Sigmoid colon (tissue), 7 donors: ENCODE results near the gene CNPY4. TPM values are rescaled to one million over a fixed set of nuclear protein-coding genes. Genes with fewer than 3 reads are reported as not detected.

Experiments used
- DNase-seq: peaks from one replicate; pipeline ENCODE4 v3.0.0-alpha.2; 2019
- H3K27ac ChIP-seq, 4 donors: fragments of 200-600 bp; sonication (generic); one replicate each; pipeline ENCODE4 v1.5.1; 2016 to 2019; ENCODE audit warnings: mild to moderate bottlenecking in 1 of 4
- H3K27me3 ChIP-seq, 3 donors: fragments of 200-600 bp; sonication (generic); one replicate each; pipeline ENCODE4 v1.5.1; 2019; ENCODE audit warnings: mild to moderate bottlenecking in 1 of 3
- H3K36me3 ChIP-seq, 4 donors: fragments of 200-600 bp; sonication (generic); one replicate each; pipeline ENCODE4 v1.5.1; 2016 to 2019
- H3K4me1 ChIP-seq, 4 donors: fragments of 200-600 bp; sonication (generic); one replicate each; pipeline ENCODE4 v1.5.1; 2017 to 2019
- H3K4me3 ChIP-seq, 4 donors: fragments of 200-600 bp; sonication (generic); one replicate each; pipeline ENCODE4 v1.5.1; 2017 to 2019; ENCODE audit warnings: mild to moderate bottlenecking in 2 of 4, moderate library complexity in 1 of 4
- H3K9me3 ChIP-seq, 4 donors: fragments of 200-600 bp in 3 of 4; sonication (generic) in 3 of 4; one replicate each; pipeline versions ENCODE4 v1.5.1 to v1.6.1; 2013 to 2019
- EP300 ChIP-seq, 4 donors: sonication (generic); formaldehyde crosslinking; IDR thresholded peaks; one replicate each; pipeline ENCODE4 v1.6.1; 2017; ENCODE audit warnings: antibody characterized with exemption in 4 of 4
- POLR2A ChIP-seq, 2 donors: fragments of 450-650 bp; IDR thresholded peaks; one replicate each; pipeline ENCODE4 v1.6.1; 2016; ENCODE audit warnings: antibody characterized with exemption in 2 of 2, mild to moderate bottlenecking in 2 of 2, moderate library complexity in 2 of 2
- POLR2AphosphoS5 ChIP-seq, 4 donors: sonication (generic); formaldehyde crosslinking; IDR thresholded peaks; one replicate each; pipeline ENCODE4 v1.6.1; 2017; ENCODE audit warnings: antibody characterized with exemption in 4 of 4
- WGBS, 2 donors: extraction: QIAGEN DNeasy Blood & Tissue Kit; methylation state at CpG; one replicate each; pipeline ENCODE4 v1.1.7; 2013; 5-methylcytosine and 5-hydroxymethylcytosine counted together
- intact Hi-C: fragments of 100-400 bp; cut with DNase I; formaldehyde crosslinking; loops from one replicate; pipeline ENCODE4 v1.15.1; 2023
- polyA plus RNA-seq, 3 donors: library from polyadenylated mRNA; stranded (reverse); fragments of 200-250 nt; gene quantifications; one replicate each; pipeline ENCODE4 v1.2.3, GENCODE V29; 2013
- total RNA-seq, 4 donors: library from RNA; depleted of rRNA; stranded (reverse); fragments of >200 nt; gene quantifications; one replicate each; pipeline ENCODE4 v1.1.0, GENCODE V29; 2016
- TF ChIP-seq, protein P1 (sequence below), 4 experiments: fragments of 450-650 bp in 3 of 4; fragments of 200-600 bp in 1 of 4; IDR thresholded peaks; one replicate each; pipeline ENCODE4 v1.5.1; 2016 to 2019; ENCODE audit warnings: antibody characterized with exemption in 4 of 4, mild to moderate bottlenecking in 3 of 4, moderate library complexity in 2 of 4
- donor health status: healthy with polysubstance abuse.
- donor health status: Bipolar disorder and iron deficiency.
- donor health status: healthy.

Gene CNPY4
- total and polyA plus RNA-seq, 7 donors: 4.4 to 26.6 (median 14.2) TPM

GRCh38 chr7:100099452-100099851 is 20.0 kb upstream of the CNPY4 start:
- 30 to 56% methylated on average over 12 of the region's 12 CpGs for WGBS, 2 donors
- peaks cover 0 to 41% (median 25%) of the 10 kb centered on the region in 4 donors for H3K4me1 ChIP-seq
- DNase-seq: no peak
- no peaks in the 10 kb centered on the region for H3K27me3 ChIP-seq
- no peaks in the 10 kb centered on the region for H3K9me3 ChIP-seq
- TF ChIP-seq POLR2AphosphoS5 (IDR thresholded peaks at IDR 0.05) (no peak), EP300 (IDR thresholded peaks at IDR 0.05) (no peak)
- TF ChIP-seq, protein P1, sequence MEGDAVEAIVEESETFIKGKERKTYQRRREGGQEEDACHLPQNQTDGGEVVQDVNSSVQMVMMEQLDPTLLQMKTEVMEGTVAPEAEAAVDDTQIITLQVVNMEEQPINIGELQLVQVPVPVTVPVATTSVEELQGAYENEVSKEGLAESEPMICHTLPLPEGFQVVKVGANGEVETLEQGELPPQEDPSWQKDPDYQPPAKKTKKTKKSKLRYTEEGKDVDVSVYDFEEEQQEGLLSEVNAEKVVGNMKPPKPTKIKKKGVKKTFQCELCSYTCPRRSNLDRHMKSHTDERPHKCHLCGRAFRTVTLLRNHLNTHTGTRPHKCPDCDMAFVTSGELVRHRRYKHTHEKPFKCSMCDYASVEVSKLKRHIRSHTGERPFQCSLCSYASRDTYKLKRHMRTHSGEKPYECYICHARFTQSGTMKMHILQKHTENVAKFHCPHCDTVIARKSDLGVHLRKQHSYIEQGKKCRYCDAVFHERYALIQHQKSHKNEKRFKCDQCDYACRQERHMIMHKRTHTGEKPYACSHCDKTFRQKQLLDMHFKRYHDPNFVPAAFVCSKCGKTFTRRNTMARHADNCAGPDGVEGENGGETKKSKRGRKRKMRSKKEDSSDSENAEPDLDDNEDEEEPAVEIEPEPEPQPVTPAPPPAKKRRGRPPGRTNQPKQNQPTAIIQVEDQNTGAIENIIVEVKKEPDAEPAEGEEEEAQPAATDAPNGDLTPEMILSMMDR (IDR thresholded peaks at IDR 0.05): no peak
- H3K4me3 ChIP-seq: peak overlapping the region; percentile 66 to 89 (median 82)
- H3K27ac ChIP-seq: peak overlapping the region; percentile 95 to 99 (median 97)
- intact Hi-C loops: no loop called here
- H3K36me3 ChIP-seq: peaks cover 42 to 71% (median 47%) of the 10 kb centered on the region in 4 donors

GRCh38 chr7:100100420-100101015 is 18.9 kb upstream of the CNPY4 start:
- peaks cover 31 to 71% (median 43%) of the 10 kb centered on the region in 4 donors for H3K36me3 ChIP-seq
- H3K27me3 ChIP-seq: no peaks in the 10 kb centered on the region
- H3K9me3 ChIP-seq: no peaks in the 10 kb centered on the region
- DNase-seq: peak; percentile 97
- 0 to 1% methylated on average over 61 of the region's 61 CpGs for WGBS, 2 donors
- H3K27ac ChIP-seq: peak overlapping the region; percentile 95 to 99 (median 97)
- intact Hi-C loops: loop anchor here (1.0 to 2.0 kb wide), 4 partner anchors 12 to 51 kb away; partner anchors contain the start of genes CNPY4, COPS6, MBLAC1 and TAF6
- TF ChIP-seq EP300 (IDR thresholded peaks at IDR 0.05) (peak in 1 of 4 donors; percentile 62), POLR2AphosphoS5 (IDR thresholded peaks at IDR 0.05) (peak; percentile 64 to 84 (median 81)), POLR2A (IDR thresholded peaks at IDR 0.05) (no peak)
- TF ChIP-seq, protein P1 (IDR thresholded peaks at IDR 0.05): no peak
- H3K4me1 ChIP-seq: peaks cover 0 to 41% (median 25%) of the 10 kb centered on the region in 4 donors
- peak overlapping the region; percentile 66 to 89 (median 82) for H3K4me3 ChIP-seq

DNA sequence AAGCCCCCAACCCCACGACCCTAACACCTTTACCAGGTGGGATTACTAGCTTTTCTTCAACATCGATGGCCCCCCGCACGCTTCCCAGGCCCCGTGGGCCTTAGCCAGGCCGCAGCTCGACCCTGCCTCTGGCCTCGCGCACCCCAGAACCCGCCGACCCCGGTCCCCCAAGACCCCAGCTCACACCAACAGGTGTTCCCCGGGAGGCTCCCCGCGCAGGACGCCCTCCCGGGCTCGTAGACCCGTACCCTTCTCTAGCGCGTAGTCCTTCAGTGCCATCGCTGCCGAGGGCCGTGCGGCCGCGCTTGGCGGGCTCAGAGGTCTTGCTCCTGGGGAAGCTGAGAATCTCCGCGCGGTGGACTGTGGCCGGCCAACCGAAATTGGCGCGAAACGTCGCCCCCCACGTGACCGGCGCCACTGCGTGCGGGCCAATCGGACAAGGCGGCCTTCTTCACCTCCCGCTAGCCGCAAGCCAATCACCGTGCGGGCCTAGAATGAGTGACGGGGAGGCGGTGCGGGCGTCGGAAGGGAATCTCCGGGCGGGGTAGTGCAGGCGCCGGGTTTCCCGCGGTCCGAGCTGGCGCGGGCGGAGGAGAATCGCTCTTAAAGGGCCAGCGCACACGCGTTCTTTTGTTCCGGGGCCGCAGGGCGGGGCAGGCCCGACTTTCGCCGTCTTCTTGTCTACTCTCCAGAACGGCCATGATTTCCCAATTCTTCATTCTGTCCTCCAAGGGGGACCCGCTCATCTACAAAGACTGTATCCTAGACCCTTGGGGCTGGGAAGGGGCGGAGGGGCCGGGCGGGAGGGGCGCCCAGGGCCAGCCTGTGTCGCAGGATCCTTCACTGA is 18.2 kb upstream of the CNPY4 start, which contains the start of the genes AP4M1 and MCM7:
TSS of gene AP4M1 (plus strand) at position 628 of the 847 bp plus-strand sequence. CDS start at position 700, 72 bp downstream.
TSS of gene MCM7 (minus strand) at position 382 of the 847 bp plus-strand sequence. CDS start at position 279, 103 bp downstream.
- peak within 1 kb of the TSS; percentile 95 to 99 (median 97) for H3K27ac ChIP-seq
- 0% methylated on average over 80 of the region's 80 CpGs for WGBS, 2 donors
- H3K9me3 ChIP-seq: no peaks in the 10 kb centered on the region
- H3K4me1 ChIP-seq: peaks cover 0 to 41% (median 25%) of the 10 kb centered on the region in 4 donors
- peak within 1 kb of the TSS; percentile 66 to 89 (median 82) for H3K4me3 ChIP-seq
- H3K36me3 ChIP-seq: peaks cover 24 to 71% (median 41%) of the 10 kb centered on the region in 4 donors
- no peaks in the 10 kb centered on the region for H3K27me3 ChIP-seq
- TF ChIP-seq POLR2A (IDR thresholded peaks at IDR 0.05): no peak
- TF ChIP-seq POLR2AphosphoS5 (IDR thresholded peaks at IDR 0.05): peak in 3 of 4 donors; percentile 59 to 79 (median 60)
- peak; percentile 100 for DNase-seq
- intact Hi-C loops: loop anchor here (2.0 kb wide), 2 partner anchors 18 to 26 kb away; partner anchors contain the start of genes CNPY4, MBLAC1 and TAF6

DNA sequence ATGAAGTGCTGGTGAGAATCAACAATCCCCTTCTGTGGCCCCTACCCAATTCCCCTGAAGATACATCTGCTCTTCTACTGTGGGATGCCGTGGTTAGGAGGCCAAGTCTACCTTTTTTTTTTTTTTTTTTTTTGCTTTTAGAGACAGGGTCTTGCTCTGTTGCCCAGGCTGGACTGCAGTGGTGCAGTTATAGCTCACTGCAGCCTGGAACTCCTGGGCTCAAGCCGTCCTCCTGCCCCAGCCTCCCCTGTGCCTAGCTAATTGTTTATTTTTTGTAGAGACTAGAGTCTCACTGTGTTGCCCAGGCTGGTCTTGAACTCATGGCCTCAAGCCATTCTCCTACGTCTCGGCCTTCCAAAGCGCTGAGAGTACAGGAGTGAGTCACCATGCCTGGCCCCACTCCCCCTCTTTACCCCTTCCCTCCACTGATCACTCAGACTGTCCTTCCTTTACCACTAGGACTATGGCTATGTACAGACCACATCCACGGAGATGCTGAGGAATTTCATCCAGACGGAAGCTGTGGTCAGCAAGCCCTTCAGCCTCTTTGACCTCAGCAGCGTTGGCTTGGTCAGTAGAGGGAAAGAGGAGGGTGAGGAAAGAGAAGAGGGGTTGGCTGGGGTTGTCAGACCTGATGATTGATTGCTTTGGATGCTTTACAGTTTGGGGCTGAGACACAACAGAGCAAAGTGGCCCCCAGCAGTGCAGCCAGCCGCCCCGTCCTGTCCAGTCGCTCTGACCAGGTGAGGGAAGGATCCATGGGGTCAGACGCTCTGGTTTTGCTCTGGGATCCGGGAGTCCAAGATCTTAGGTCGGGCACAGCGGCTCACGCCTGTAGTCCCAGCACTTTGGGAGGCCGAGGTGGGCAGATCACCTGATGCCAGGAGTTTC is 16.2 kb upstream of the CNPY4 start:
- intact Hi-C loops: no loop called here
- TF ChIP-seq, protein P1 (IDR thresholded peaks at IDR 0.05): no peak
- TF ChIP-seq EP300 (IDR thresholded peaks at IDR 0.05) (no peak), POLR2A (IDR thresholded peaks at IDR 0.05) (no peak), POLR2AphosphoS5 (IDR thresholded peaks at IDR 0.05) (no peak)
- Histone ChIP-seq H3K9me3 (no peaks in the 10 kb centered on the region), H3K27me3 (no peaks in the 10 kb centered on the region), H3K4me1 (peaks cover 0 to 39% (median 25%) of the 10 kb centered on the region in 4 donors), H3K4me3 (no peak overlapping the region), H3K36me3 (peaks cover 15 to 71% (median 40%) of the 10 kb centered on the region in 4 donors), H3K27ac (peak overlapping the region in 3 of 4 donors; percentile 96 to 99 (median 98))
- DNase-seq: no peak
- 91 to 93% methylated on average over 17 of the region's 17 CpGs for WGBS, 2 donors
